GM12878 (cell line): ENCODE data around the gene GP9. TPM values are rescaled to one million over a fixed set of nuclear protein-coding genes. Genes with fewer than 3 reads are reported as not detected.
A peak's percentile ranks its signal among the peaks of the same experiment; 100 is the strongest.

Experiments used
- BACH1 ChIP-seq: fragments of 450-650 bp; IDR thresholded peaks from 2 replicates; pipeline ENCODE4 v1.6.1; 2017; ENCODE audit warnings: mild to moderate bottlenecking, borderline replicate concordance
- EED ChIP-seq: sonication (generic); IDR thresholded peaks from 2 replicates; pipeline ENCODE4 v1.6.1; 2016; ENCODE audit warnings: antibody characterized with exemption, low read depth
- EP300 ChIP-seq, 2 experiments: fragments of 150-350 bp in 1 of 2; IDR thresholded peaks; 2 replicates each; pipeline ENCODE4 v1.6.1; 2011 to 2012; ENCODE audit warnings: low read depth in 2 of 2, low read length in 2 of 2, borderline replicate concordance in 1 of 2, improper control_type of control experiment in 1 of 2, inconsistent platforms in 1 of 2; ENCODE audit not compliant: control insufficient read depth in 1 of 2
- PAX8 ChIP-seq: fragments of 450-650 bp; IDR thresholded peaks from 2 replicates; pipeline ENCODE4 v1.6.1; 2017; ENCODE audit warnings: mild to moderate bottlenecking, moderate library complexity
- WRNIP1 ChIP-seq: IDR thresholded peaks from 2 replicates; pipeline ENCODE4 v1.6.1; 2011; ENCODE audit warnings: low read depth, low read length, improper control_type of control experiment, borderline replicate concordance
- polyA plus RNA-seq, 11 experiments: library from polyadenylated mRNA; depleted of rRNA in 4 of 11; unstranded in 6 of 11; stranded (reverse) in 5 of 11; fragments of >200 nt; fragmentation: Nextera tagmentation in 4 of 11; fragmentation: Illumina TruSeq in 1 of 11; extraction: Ambion mirVana in 4 of 11; extraction: Trizol in 1 of 11; gene quantifications; 1 replicate in 1 of 11; 2 replicates in 10 of 11; pipeline versions ENCODE4 v1.2.1 to v1.2.3, GENCODE V29; 2011 to 2016; ENCODE audit warnings: inconsistent platforms in 2 of 11, missing spikeins in 2 of 11, low read depth in 1 of 11
- total RNA-seq, 4 experiments: library from RNA; depleted of rRNA in 3 of 4; stranded (reverse); fragments of >200 nt in 3 of 4; fragmentation: Illumina TruSeq in 1 of 4; extraction: Trizol in 1 of 4; gene quantifications; 2 replicates each; pipeline versions ENCODE4 v1.2.1 to v1.2.3, GENCODE V29; 2013 to 2021
- TF ChIP-seq, protein P1 (sequence below): fragments of 450-650 bp; IDR thresholded peaks from 2 replicates; pipeline ENCODE4 v1.6.1; 2016; ENCODE audit warnings: mild to moderate bottlenecking
- TF ChIP-seq, protein P2 (sequence below): IDR thresholded peaks from 2 replicates; pipeline ENCODE4 v1.6.1; 2012; ENCODE audit warnings: low read depth, low read length, improper control_type of control experiment
- TF ChIP-seq, protein P3 (sequence below), 3 experiments: IDR thresholded peaks in 2 of 3; conservative IDR thresholded peaks in 1 of 3; 2 replicates each; pipeline ENCODE4 v1.5.1; 2011; ENCODE audit warnings: low read depth in 3 of 3, low read length in 3 of 3, mild to moderate bottlenecking in 3 of 3, control low read depth in 2 of 3, moderate library complexity in 2 of 3, inconsistent platforms in 1 of 3, mixed read lengths in 1 of 3; ENCODE audit not compliant: control insufficient read depth in 2 of 3, insufficient read depth in 1 of 3; ENCODE audit errors: extremely low read depth in 1 of 3
- TF ChIP-seq, protein P4 (sequence below): IDR thresholded peaks from 2 replicates; pipeline ENCODE4 v1.6.1; 2012; ENCODE audit warnings: low read depth, low read length, improper control_type of control experiment
- TF ChIP-seq, protein P5 (sequence below): fragments of 150-350 bp; IDR thresholded peaks from 2 replicates; pipeline ENCODE4 v1.6.1; 2014; ENCODE audit warnings: mild to moderate bottlenecking, low read depth, low read length
- TF ChIP-seq, protein P6 (sequence below): IDR thresholded peaks from 2 replicates; pipeline ENCODE4 v1.6.1; 2012; ENCODE audit warnings: improper control_type of control experiment, low read depth, low read length; ENCODE audit not compliant: insufficient replicate concordance

GP9 gene
- total and polyA plus RNA-seq, 10 of the 15 experiments (the other 5 are each of a cell fraction or from before 2014, with no cell fraction given), result 0.15 TPM; not detected in 9

DNA sequence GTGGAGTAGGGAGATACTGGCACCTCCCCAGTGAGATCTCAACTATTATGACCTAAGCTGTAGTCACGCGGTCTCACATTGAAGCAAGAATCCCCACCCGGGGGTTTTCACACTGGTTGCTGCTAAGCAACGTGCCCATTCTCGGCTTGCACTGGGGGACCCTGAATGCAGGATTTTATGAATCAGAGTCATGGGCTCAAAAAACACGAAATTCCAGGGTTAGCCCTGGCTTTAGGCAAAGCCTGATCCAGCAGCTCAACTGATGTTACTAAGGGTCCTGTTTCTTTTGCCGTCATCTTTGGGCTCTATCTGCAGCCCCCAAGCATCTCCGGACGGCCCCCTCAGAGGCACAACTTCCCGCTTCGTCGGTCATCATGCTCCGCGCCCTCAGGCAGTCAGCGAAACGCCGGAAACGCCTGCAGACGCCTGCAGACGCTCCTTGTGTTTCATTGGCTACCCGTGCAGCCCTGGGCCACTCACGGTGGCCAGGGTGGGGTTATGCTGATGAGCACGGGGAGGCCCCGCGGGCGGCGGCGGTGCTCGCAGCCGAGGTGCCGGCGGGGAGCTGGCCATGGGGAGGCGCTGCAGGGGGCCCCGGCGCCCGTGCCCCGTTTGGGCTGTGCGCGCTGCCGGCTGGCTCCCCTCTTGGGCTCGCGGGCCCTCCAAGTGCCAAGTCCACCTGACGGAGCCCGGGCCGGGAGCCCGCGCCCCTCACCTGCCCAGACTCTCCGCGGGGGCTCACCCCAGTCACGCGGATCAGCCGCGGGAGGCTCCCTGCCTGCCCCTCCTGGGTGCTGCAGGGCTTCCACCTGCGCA, 33.6 kb upstream of the GP9 start (continued):
- TF ChIP-seq, protein P1, sequence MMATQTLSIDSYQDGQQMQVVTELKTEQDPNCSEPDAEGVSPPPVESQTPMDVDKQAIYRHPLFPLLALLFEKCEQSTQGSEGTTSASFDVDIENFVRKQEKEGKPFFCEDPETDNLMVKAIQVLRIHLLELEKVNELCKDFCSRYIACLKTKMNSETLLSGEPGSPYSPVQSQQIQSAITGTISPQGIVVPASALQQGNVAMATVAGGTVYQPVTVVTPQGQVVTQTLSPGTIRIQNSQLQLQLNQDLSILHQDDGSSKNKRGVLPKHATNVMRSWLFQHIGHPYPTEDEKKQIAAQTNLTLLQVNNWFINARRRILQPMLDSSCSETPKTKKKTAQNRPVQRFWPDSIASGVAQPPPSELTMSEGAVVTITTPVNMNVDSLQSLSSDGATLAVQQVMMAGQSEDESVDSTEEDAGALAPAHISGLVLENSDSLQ, result peak; percentile 26; the same call in 1 of the 2 replicates
- TF ChIP-seq, protein P2, sequence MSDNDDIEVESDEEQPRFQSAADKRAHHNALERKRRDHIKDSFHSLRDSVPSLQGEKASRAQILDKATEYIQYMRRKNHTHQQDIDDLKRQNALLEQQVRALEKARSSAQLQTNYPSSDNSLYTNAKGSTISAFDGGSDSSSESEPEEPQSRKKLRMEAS, result peak; percentile 90
- TF ChIP-seq, protein P3, sequence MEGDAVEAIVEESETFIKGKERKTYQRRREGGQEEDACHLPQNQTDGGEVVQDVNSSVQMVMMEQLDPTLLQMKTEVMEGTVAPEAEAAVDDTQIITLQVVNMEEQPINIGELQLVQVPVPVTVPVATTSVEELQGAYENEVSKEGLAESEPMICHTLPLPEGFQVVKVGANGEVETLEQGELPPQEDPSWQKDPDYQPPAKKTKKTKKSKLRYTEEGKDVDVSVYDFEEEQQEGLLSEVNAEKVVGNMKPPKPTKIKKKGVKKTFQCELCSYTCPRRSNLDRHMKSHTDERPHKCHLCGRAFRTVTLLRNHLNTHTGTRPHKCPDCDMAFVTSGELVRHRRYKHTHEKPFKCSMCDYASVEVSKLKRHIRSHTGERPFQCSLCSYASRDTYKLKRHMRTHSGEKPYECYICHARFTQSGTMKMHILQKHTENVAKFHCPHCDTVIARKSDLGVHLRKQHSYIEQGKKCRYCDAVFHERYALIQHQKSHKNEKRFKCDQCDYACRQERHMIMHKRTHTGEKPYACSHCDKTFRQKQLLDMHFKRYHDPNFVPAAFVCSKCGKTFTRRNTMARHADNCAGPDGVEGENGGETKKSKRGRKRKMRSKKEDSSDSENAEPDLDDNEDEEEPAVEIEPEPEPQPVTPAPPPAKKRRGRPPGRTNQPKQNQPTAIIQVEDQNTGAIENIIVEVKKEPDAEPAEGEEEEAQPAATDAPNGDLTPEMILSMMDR (IDR thresholded peaks at IDR 0.05 in 2 of 3, conservative IDR thresholded peaks at IDR 0.05 in 1 of 3; ENCODE audit: control insufficient read depth in 2 of 3, extremely low read depth in 1 of 3, insufficient read depth in 1 of 3, low read depth in 3 of 3, low read length in 3 of 3), result peak; percentile 39 to 73 (median 64); a peak in 5 of 6 replicates
- TF ChIP-seq PAX8 (no peak), EED (no peak), WRNIP1 (no peak), EP300 (IDR thresholded peaks at IDR 0.05; ENCODE audit: borderline replicate concordance in 1 of 2, control insufficient read depth in 1 of 2, low read depth in 2 of 2, low read length in 2 of 2) (no peak), BACH1 (peak; percentile 19; the same call in 1 of the 2 replicates)
- TF ChIP-seq, protein P4, sequence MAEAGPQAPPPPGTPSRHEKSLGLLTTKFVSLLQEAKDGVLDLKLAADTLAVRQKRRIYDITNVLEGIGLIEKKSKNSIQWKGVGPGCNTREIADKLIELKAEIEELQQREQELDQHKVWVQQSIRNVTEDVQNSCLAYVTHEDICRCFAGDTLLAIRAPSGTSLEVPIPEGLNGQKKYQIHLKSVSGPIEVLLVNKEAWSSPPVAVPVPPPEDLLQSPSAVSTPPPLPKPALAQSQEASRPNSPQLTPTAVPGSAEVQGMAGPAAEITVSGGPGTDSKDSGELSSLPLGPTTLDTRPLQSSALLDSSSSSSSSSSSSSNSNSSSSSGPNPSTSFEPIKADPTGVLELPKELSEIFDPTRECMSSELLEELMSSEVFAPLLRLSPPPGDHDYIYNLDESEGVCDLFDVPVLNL, result no peak
- TF ChIP-seq, protein P5, sequence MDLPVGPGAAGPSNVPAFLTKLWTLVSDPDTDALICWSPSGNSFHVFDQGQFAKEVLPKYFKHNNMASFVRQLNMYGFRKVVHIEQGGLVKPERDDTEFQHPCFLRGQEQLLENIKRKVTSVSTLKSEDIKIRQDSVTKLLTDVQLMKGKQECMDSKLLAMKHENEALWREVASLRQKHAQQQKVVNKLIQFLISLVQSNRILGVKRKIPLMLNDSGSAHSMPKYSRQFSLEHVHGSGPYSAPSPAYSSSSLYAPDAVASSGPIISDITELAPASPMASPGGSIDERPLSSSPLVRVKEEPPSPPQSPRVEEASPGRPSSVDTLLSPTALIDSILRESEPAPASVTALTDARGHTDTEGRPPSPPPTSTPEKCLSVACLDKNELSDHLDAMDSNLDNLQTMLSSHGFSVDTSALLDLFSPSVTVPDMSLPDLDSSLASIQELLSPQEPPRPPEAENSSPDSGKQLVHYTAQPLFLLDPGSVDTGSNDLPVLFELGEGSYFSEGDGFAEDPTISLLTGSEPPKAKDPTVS, result no peak
- TF ChIP-seq, protein P6, sequence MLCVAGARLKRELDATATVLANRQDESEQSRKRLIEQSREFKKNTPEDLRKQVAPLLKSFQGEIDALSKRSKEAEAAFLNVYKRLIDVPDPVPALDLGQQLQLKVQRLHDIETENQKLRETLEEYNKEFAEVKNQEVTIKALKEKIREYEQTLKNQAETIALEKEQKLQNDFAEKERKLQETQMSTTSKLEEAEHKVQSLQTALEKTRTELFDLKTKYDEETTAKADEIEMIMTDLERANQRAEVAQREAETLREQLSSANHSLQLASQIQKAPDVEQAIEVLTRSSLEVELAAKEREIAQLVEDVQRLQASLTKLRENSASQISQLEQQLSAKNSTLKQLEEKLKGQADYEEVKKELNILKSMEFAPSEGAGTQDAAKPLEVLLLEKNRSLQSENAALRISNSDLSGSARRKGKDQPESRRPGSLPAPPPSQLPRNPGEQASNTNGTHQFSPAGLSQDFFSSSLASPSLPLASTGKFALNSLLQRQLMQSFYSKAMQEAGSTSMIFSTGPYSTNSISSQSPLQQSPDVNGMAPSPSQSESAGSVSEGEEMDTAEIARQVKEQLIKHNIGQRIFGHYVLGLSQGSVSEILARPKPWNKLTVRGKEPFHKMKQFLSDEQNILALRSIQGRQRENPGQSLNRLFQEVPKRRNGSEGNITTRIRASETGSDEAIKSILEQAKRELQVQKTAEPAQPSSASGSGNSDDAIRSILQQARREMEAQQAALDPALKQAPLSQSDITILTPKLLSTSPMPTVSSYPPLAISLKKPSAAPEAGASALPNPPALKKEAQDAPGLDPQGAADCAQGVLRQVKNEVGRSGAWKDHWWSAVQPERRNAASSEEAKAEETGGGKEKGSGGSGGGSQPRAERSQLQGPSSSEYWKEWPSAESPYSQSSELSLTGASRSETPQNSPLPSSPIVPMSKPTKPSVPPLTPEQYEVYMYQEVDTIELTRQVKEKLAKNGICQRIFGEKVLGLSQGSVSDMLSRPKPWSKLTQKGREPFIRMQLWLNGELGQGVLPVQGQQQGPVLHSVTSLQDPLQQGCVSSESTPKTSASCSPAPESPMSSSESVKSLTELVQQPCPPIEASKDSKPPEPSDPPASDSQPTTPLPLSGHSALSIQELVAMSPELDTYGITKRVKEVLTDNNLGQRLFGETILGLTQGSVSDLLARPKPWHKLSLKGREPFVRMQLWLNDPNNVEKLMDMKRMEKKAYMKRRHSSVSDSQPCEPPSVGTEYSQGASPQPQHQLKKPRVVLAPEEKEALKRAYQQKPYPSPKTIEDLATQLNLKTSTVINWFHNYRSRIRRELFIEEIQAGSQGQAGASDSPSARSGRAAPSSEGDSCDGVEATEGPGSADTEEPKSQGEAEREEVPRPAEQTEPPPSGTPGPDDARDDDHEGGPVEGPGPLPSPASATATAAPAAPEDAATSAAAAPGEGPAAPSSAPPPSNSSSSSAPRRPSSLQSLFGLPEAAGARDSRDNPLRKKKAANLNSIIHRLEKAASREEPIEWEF, result no peak
